Loucy (cell line): ENCODE measurements around the gene RABGAP1.

ENCODE experiments used
- H2AFZ ChIP-seq: fragments of 200-600 bp; sonication (generic); 2 replicates; pipeline ENCODE4 v1.6.0; 2016; ENCODE audit warnings: antibody characterized with exemption, mild to moderate bottlenecking, low read length, moderate library complexity
- H3F3A ChIP-seq: fragments of 200-600 bp; 2 replicates; pipeline ENCODE4 v1.6.0; 2016; ENCODE audit warnings: antibody characterized with exemption, low read depth, mild to moderate bottlenecking
- H3K27me3 ChIP-seq: fragments of 200-600 bp; sonication (generic); 2 replicates; pipeline ENCODE4 v1.6.1; 2014; ENCODE audit warnings: low read length, mild to moderate bottlenecking; ENCODE audit not compliant: insufficient read depth, poor library complexity, severe bottlenecking
- H3K36me3 ChIP-seq: fragments of 200-600 bp; sonication (generic); 2 replicates; pipeline ENCODE4 v1.6.1; 2016; ENCODE audit warnings: low read length; ENCODE audit not compliant: insufficient read depth
- H3K4me1 ChIP-seq: fragments of 200-600 bp; sonication (generic); 2 replicates; pipeline ENCODE4 v1.5.1; 2014; ENCODE audit warnings: low read length, mild to moderate bottlenecking; ENCODE audit not compliant: insufficient read depth, poor library complexity, severe bottlenecking
- H3K4me2 ChIP-seq: fragments of 200-600 bp; sonication (generic); 2 replicates; pipeline ENCODE4 v1.6.0; 2014; ENCODE audit warnings: antibody characterized with exemption, low read length, low read depth, mild to moderate bottlenecking; ENCODE audit not compliant: poor library complexity, severe bottlenecking
- H3K4me3 ChIP-seq: fragments of 200-600 bp; sonication (generic); 2 replicates; pipeline ENCODE4 v1.5.1; 2014; ENCODE audit warnings: low read length, mild to moderate bottlenecking, mixed read lengths; ENCODE audit not compliant: poor library complexity, severe bottlenecking
- H3K79me2 ChIP-seq: fragments of 200-600 bp; sonication (generic); 2 replicates; pipeline ENCODE4 v1.6.1; 2014; ENCODE audit warnings: low read length; ENCODE audit not compliant: insufficient read depth
- H3K9ac ChIP-seq: fragments of 200-600 bp; sonication (generic); 2 replicates; pipeline ENCODE4 v1.6.0; 2014; ENCODE audit warnings: mild to moderate bottlenecking, low read depth, low read length, moderate library complexity; ENCODE audit not compliant: poor library complexity, severe bottlenecking
- H3K9me2 ChIP-seq: fragments of 200-600 bp; sonication (generic); replicated peaks from 2 replicates; pipeline ENCODE4 v1.6.1; 2016; ENCODE audit warnings: low read depth, low read length, mixed read lengths
- H3K9me3 ChIP-seq: fragments of 200-600 bp; sonication (generic); 2 replicates; pipeline ENCODE4 v1.6.1; 2014; ENCODE audit warnings: mild to moderate bottlenecking, antibody characterized with exemption, low read length, low read depth; ENCODE audit not compliant: insufficient read depth
- H4K20me1 ChIP-seq: fragments of 200-600 bp; sonication (generic); 2 replicates; pipeline ENCODE4 v1.6.0; 2014; ENCODE audit warnings: antibody characterized with exemption, low read length, mild to moderate bottlenecking; ENCODE audit not compliant: insufficient read depth, poor library complexity, severe bottlenecking
- EZH2phosphoT487 ChIP-seq: fragments of 200-600 bp; IDR thresholded peaks from 2 replicates; pipeline ENCODE4 v1.6.1; 2018; ENCODE audit warnings: antibody characterized with exemption, mild to moderate bottlenecking, moderate library complexity, borderline replicate concordance
- TF ChIP-seq, protein P1 (sequence below): fragments of 200-600 bp; sonication (generic); conservative IDR thresholded peaks from 2 replicates; pipeline ENCODE4 v1.5.1; 2014; ENCODE audit warnings: mild to moderate bottlenecking, antibody characterized with exemption, low read length

Gene RABGAP1

DNA sequence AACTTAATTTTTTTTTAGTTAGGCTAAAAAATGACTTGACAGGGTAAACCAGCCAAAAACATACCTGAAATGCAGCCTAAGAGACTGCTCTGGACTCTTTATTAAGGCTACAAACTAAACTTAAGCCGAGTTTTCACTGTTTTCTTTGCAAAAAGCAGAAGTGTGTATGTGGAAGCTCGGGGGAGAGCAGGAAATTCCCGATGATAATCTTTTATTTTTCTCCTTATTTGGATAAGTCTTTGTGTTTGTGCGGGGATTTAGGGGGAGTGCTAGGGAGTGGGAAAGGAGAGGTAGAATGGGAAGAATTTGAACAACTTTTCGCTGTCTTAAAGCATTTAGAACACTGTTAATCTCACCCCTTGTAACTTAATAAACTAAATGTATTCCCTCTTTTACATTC lies 61.9 kb downstream of the RABGAP1 start:
- Histone ChIP-seq H3K9me2 (no peaks in the 10 kb centered on the region), H3K9me3 (no peaks in the 10 kb centered on the region), H3K9ac (no peak overlapping the region), H3K79me2 (no peaks in the 10 kb centered on the region), H3K4me2 (no peak overlapping the region), H3K4me3 (no peak overlapping the region), H3F3A (no peaks in the 10 kb centered on the region), H2AFZ (no peak overlapping the region), H3K27me3 (no peaks in the 10 kb centered on the region), H4K20me1 (no peaks in the 10 kb centered on the region), H3K4me1 (no peaks in the 10 kb centered on the region), H3K36me3 (peaks cover 49% of the 10 kb centered on the region; the same call in 1 of the 2 replicates)
- TF ChIP-seq EZH2phosphoT487, result no peak
- TF ChIP-seq, protein P1, sequence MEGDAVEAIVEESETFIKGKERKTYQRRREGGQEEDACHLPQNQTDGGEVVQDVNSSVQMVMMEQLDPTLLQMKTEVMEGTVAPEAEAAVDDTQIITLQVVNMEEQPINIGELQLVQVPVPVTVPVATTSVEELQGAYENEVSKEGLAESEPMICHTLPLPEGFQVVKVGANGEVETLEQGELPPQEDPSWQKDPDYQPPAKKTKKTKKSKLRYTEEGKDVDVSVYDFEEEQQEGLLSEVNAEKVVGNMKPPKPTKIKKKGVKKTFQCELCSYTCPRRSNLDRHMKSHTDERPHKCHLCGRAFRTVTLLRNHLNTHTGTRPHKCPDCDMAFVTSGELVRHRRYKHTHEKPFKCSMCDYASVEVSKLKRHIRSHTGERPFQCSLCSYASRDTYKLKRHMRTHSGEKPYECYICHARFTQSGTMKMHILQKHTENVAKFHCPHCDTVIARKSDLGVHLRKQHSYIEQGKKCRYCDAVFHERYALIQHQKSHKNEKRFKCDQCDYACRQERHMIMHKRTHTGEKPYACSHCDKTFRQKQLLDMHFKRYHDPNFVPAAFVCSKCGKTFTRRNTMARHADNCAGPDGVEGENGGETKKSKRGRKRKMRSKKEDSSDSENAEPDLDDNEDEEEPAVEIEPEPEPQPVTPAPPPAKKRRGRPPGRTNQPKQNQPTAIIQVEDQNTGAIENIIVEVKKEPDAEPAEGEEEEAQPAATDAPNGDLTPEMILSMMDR, result no peak

DNA sequence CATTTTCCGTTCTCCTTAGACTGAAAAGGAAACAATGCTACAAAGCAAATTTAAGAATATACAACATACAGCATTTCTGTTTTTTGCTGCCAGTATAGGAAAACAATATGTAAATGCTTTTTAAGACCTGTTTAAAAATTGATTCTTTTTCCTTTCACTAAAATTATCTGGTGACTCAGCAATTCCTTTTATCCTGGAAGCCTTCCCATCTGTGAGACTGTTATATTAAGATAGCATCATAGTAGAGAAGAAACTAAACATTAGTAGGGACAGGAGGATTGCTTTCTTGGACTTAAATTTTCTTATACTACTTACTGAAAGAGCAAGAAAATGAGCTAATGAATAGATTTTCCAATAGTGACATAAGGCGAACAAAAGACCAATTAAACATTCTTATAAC lies 62.6 kb downstream of the RABGAP1 start:
- Histone ChIP-seq H3K27me3 (no peaks in the 10 kb centered on the region), H3K9me3 (no peaks in the 10 kb centered on the region), H3K36me3 (peaks cover 44% of the 10 kb centered on the region; the same call in 1 of the 2 replicates), H3F3A (no peaks in the 10 kb centered on the region), H4K20me1 (no peaks in the 10 kb centered on the region), H3K9ac (no peak overlapping the region), H3K4me1 (no peaks in the 10 kb centered on the region), H3K4me3 (no peak overlapping the region), H3K4me2 (no peak overlapping the region), H2AFZ (no peak overlapping the region), H3K9me2 (no peaks in the 10 kb centered on the region), H3K79me2 (no peaks in the 10 kb centered on the region)
- TF ChIP-seq, protein P1, result no peak
- no peak for TF ChIP-seq EZH2phosphoT487

DNA sequence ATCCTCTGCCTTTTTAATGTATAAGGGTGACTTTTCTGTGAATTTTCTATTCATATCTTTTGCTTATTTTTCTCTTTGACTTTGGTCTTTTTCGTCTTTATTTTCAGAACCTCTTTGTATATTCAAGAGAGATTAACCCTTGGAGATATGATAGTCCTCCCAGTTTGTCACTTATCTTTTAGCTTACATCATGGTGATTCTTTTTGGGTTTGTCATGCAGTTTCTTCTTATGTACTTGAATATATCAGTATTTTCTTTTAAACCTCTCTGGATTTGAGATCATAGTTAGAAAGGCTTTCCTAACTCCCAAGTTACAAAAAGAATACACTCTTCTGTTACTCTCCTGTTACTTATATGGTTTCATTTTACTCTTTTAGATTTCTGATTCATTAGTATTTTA lies 65.1 kb downstream of the RABGAP1 start:
- H3K36me3 ChIP-seq, result peaks cover 27% of the 10 kb centered on the region
- no peak for TF ChIP-seq EZH2phosphoT487
- TF ChIP-seq, protein P1, result no peak
- H3K9ac ChIP-seq, result no peak overlapping the region
- no peaks in the 10 kb centered on the region for H4K20me1 ChIP-seq
- no peaks in the 10 kb centered on the region for H3K9me2 ChIP-seq
- no peaks in the 10 kb centered on the region for H3K9me3 ChIP-seq
- no peak overlapping the region for H2AFZ ChIP-seq
- no peaks in the 10 kb centered on the region for H3K79me2 ChIP-seq
- no peaks in the 10 kb centered on the region for H3K4me1 ChIP-seq
- H3K4me2 ChIP-seq, result no peak overlapping the region
- H3K27me3 ChIP-seq, result no peaks in the 10 kb centered on the region
- H3F3A ChIP-seq, result no peaks in the 10 kb centered on the region
- H3K4me3 ChIP-seq, result no peak overlapping the region
